ENCODE measurements around the gene PDE1C. TPM values are rescaled to one million over a fixed set of nuclear protein-coding genes. Genes with fewer than 3 reads are reported as not detected.

The PDE1C gene
- polyA plus RNA-seq, 1 of the 3 experiments (the other 2 are of a cell fraction), result 4.6 TPM

GRCh38 chr7:32042900-32043299 is 27.3 kb downstream of the PDE1C start:
- CTCF ChIA-PET, result no interaction called here
- Histone ChIP-seq H4K20me1 (ENCODE audit: insufficient read depth) (no peaks in the 10 kb centered on the region), H3K4me1 (ENCODE audit: control insufficient read depth in 1 of 2, insufficient read depth in 2 of 2, low read depth in 1 of 2, low read length in 1 of 2) (no peaks in the 10 kb centered on the region; a peak in 1 of 4 replicates), H3K9me2 (no peaks in the 10 kb centered on the region), H3K79me2 (ENCODE audit: insufficient read depth) (no peaks in the 10 kb centered on the region), H2AFZ (ENCODE audit: low read depth) (no peak overlapping the region), H3K4me2 (no peak overlapping the region), H3K36me3 (replicated peaks in 1 of 2; ENCODE audit: control insufficient read depth in 1 of 2, insufficient read depth in 2 of 2, low read length in 1 of 2) (no peaks in the 10 kb centered on the region), H3K9ac (no peak overlapping the region), H3F3A (replicated peaks; ENCODE audit: insufficient read depth) (no peaks in the 10 kb centered on the region), H3K4me3 (ENCODE audit: low read depth in 2 of 2, low read length in 1 of 2) (no peak overlapping the region), H3K9me3 (no peaks in the 10 kb centered on the region), H3K27me3 (ENCODE audit: insufficient read depth) (no peaks in the 10 kb centered on the region), H3K27ac (ENCODE audit: low read depth in 2 of 2, low read length in 1 of 2) (no peak overlapping the region)
- WGBS (ENCODE audit: low lambda C conversion rate), result 17% methylated on average over 5 of the region's 5 CpGs
- TF ChIP-seq EZH2phosphoT487 (IDR thresholded peaks at IDR 0.05; ENCODE audit: borderline replicate concordance, low read depth), result no peak
- no peak for TF ChIP-seq POLR2AphosphoS5 (IDR thresholded peaks at IDR 0.05; ENCODE audit: low read depth, low read length)
- no peak for TF ChIP-seq GATA2 (CRISPR knock-in tag; IDR thresholded peaks at IDR 0.05)
- TF ChIP-seq CTCF (IDR thresholded peaks at IDR 0.05), result 0 out of 2 replicates have a peak, but pooled peaks have one; percentile 22
- TF ChIP-seq MXI1 (IDR thresholded peaks at IDR 0.05; ENCODE audit: low read depth, low read length), result no peak
- TF ChIP-seq RXRA (IDR thresholded peaks at IDR 0.05; ENCODE audit: borderline replicate concordance, low read depth), result no peak
- no peak for TF ChIP-seq USF2 (IDR thresholded peaks at IDR 0.05; ENCODE audit: borderline replicate concordance, low read depth, low read length)
- no peak for TF ChIP-seq ELF1 (IDR thresholded peaks at IDR 0.05)
- no peak for TF ChIP-seq FOXJ3 (CRISPR knock-in tag; IDR thresholded peaks at IDR 0.05)
- TF ChIP-seq PBX3 (IDR thresholded peaks at IDR 0.05), result no peak
- TF ChIP-seq GABPA (IDR thresholded peaks at IDR 0.05; ENCODE audit: low read depth), result no peak
- TF ChIP-seq JUND (IDR thresholded peaks at IDR 0.05), result no peak
- peak; percentile 5; the same call in 1 of the 2 replicates for TF ChIP-seq SMC3 (IDR thresholded peaks at IDR 0.05; ENCODE audit: low read depth, low read length)
- no peak for TF ChIP-seq ZBTB33 (IDR thresholded peaks at IDR 0.05; ENCODE audit: borderline replicate concordance, low read depth)
- no peak for TF ChIP-seq TEAD4 (IDR thresholded peaks at IDR 0.05; ENCODE audit: borderline replicate concordance, insufficient read depth)
- TF ChIP-seq NFIC (IDR thresholded peaks at IDR 0.05; ENCODE audit: borderline replicate concordance), result no peak
- 0 out of 2 replicates have a peak, but pooled peaks have one; percentile 14 for TF ChIP-seq RAD21 (IDR thresholded peaks at IDR 0.05; ENCODE audit: low read length)
- POLR2A ChIA-PET, result no interaction called here
- no peak for DNase-seq

Measured in SK-N-SH (cell line).